ENCODE results near the gene SNAPIN.

DNA sequence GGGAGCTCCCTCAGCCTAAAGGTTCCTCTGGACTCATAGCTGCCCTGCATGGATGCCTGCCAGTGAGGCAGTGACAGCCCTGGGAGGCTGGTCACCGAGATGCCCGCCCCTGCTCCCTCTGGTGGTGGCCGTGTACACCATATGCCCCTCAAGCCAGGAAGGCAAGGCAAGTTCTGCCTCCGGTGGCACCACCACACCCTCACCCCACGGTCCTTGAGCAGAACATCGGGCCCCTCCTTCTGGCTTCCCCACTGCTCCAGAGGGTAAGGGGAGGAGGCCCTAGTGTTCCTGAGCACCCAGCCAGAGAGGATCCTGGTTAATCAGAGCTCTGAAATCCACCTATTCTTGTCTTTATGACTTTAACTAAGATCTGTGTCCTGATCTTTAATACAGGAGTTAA lies 40.8 kb upstream of the SNAPIN start:
- TF ChIP-seq CTCF (IDR thresholded peaks at IDR 0.05) (peak in 1 of 3 donors; percentile 60), POLR2A (IDR thresholded peaks at IDR 0.05) (no peak), EP300 (IDR thresholded peaks at IDR 0.05) (no peak)

All from ovary (tissue), 3 donors.